Uterus (tissue), 4 donors: ENCODE data around the gene ZBTB42. TPM values are rescaled to one million over a fixed set of nuclear protein-coding genes. Genes with fewer than 3 reads are reported as not detected.

Source experiments
- DNase-seq, 2 donors: peaks; one replicate each; pipeline ENCODE4 v3.0.0-alpha.2; 2019 to 2020
- H3K27ac ChIP-seq, 2 donors: fragments of 200-600 bp; sonication (generic); 1 replicate in 1 of 2; 2 replicates in 1 of 2; pipeline ENCODE4 v1.5.1; 2016 to 2018
- H3K27me3 ChIP-seq, 2 donors: fragments of 200-600 bp; sonication (generic); one replicate each; pipeline ENCODE4 v1.5.1; 2018 to 2019; ENCODE audit warnings: control low read depth in 1 of 2
- H3K36me3 ChIP-seq, 2 donors: fragments of 200-600 bp; sonication (generic); one replicate each; pipeline ENCODE4 v1.5.1; 2019; ENCODE audit warnings: control low read depth in 1 of 2
- H3K4me1 ChIP-seq, 2 donors: fragments of 200-600 bp; sonication (generic); one replicate each; pipeline ENCODE4 v1.5.1; 2018 to 2019; ENCODE audit warnings: control low read depth in 1 of 2
- H3K4me3 ChIP-seq, 2 donors: fragments of 200-600 bp; sonication (generic); 1 replicate in 1 of 2; 2 replicates in 1 of 2; pipeline ENCODE4 v1.5.1; 2018 to 2019; ENCODE audit warnings: mild to moderate bottlenecking in 1 of 2
- H3K9me3 ChIP-seq, 2 donors: fragments of 200-600 bp; sonication (generic); one replicate each; pipeline ENCODE4 v1.5.1; 2019; ENCODE audit warnings: control low read depth in 1 of 2
- POLR2A ChIP-seq, 2 donors: fragments of 450-650 bp; IDR thresholded peaks; one replicate each; pipeline ENCODE4 v1.6.1; 2016; ENCODE audit warnings: antibody characterized with exemption in 2 of 2, mild to moderate bottlenecking in 1 of 2, moderate library complexity in 1 of 2
- intact Hi-C: fragments of 100-400 bp; cut with DNase I; formaldehyde crosslinking; loops from one replicate; pipeline ENCODE4 v1.15.1; 2023; ENCODE audit warnings: low total_unique reads
- total RNA-seq, 4 donors: library from RNA; depleted of rRNA in 3 of 4; stranded (reverse); fragments of >200 nt in 3 of 4; gene quantifications; one replicate each; pipeline versions ENCODE4 v1.1.0 to v1.2.4, GENCODE V29; 2014 to 2023
- TF ChIP-seq, protein P1 (sequence below), 4 experiments: fragments of 200-600 bp in 2 of 4; fragments of 450-650 bp in 2 of 4; sonication (generic) in 2 of 4; IDR thresholded peaks; one replicate each; pipeline ENCODE4 v1.5.1; 2016 to 2019; ENCODE audit warnings: antibody characterized with exemption in 4 of 4, mild to moderate bottlenecking in 2 of 4, moderate library complexity in 1 of 4
- donor health status: DM: yes; HTN: yes; CAD: no.

Gene ZBTB42
- total RNA-seq, 4 donors from 2014 or later, result under 0.01 to 8.4 (median 3.9) TPM

GRCh38 chr14:104786091-104786586 lies 14.8 kb upstream of the ZBTB42 start:
- Histone ChIP-seq H3K36me3 (no peaks in the 10 kb centered on the region), H3K9me3 (no peaks in the 10 kb centered on the region), H3K4me3 (no peak overlapping the region), H3K27ac (no peak overlapping the region), H3K4me1 (no peaks in the 10 kb centered on the region), H3K27me3 (no peaks in the 10 kb centered on the region)
- TF ChIP-seq POLR2A (IDR thresholded peaks at IDR 0.05), result no peak
- TF ChIP-seq, protein P1, sequence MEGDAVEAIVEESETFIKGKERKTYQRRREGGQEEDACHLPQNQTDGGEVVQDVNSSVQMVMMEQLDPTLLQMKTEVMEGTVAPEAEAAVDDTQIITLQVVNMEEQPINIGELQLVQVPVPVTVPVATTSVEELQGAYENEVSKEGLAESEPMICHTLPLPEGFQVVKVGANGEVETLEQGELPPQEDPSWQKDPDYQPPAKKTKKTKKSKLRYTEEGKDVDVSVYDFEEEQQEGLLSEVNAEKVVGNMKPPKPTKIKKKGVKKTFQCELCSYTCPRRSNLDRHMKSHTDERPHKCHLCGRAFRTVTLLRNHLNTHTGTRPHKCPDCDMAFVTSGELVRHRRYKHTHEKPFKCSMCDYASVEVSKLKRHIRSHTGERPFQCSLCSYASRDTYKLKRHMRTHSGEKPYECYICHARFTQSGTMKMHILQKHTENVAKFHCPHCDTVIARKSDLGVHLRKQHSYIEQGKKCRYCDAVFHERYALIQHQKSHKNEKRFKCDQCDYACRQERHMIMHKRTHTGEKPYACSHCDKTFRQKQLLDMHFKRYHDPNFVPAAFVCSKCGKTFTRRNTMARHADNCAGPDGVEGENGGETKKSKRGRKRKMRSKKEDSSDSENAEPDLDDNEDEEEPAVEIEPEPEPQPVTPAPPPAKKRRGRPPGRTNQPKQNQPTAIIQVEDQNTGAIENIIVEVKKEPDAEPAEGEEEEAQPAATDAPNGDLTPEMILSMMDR (IDR thresholded peaks at IDR 0.05), result no peak
- intact Hi-C loops, result loop anchor here (5.0 kb wide), 1 partner anchor 36 kb away; no protein-coding TSS in a partner anchor
- DNase-seq, result no peak

- intact Hi-C loops, result loop anchor here (5.0 kb wide), 1 partner anchor 35 kb away; no protein-coding TSS in a partner anchor
- Histone ChIP-seq H3K36me3 (no peaks in the 10 kb centered on the region), H3K27ac (no peak overlapping the region), H3K4me3 (no peak overlapping the region), H3K27me3 (no peaks in the 10 kb centered on the region), H3K9me3 (no peaks in the 10 kb centered on the region), H3K4me1 (no peaks in the 10 kb centered on the region)
- DNase-seq, result no peak
- TF ChIP-seq, protein P1 (IDR thresholded peaks at IDR 0.05), result no peak
- no peak for TF ChIP-seq POLR2A (IDR thresholded peaks at IDR 0.05)
Measured at GRCh38 chr14:104786726-104787675, 13.9 kb upstream of the ZBTB42 start.

DNA sequence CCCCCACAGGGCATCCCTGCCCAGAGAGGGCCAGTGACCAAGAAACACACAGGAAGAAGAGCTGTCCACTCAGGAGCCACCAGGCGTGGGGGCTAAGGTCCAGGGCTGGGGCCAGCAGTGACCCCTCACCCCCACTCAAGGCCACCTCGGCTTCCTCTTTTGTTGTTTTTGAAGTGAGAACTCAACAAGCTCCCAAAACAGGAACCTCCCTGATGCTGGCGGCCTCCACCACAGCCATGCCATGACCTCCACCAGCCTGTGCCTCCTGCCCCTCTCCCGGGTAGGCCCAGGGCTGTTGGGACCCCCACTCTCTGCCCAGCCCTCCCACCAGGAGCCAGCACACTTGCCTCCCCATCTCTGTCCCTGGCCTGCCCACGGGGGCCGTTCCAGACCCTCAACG lies 13.2 kb upstream of the ZBTB42 start:
- no peaks in the 10 kb centered on the region for H3K9me3 ChIP-seq
- H3K27ac ChIP-seq, result no peak overlapping the region
- H3K27me3 ChIP-seq, result no peaks in the 10 kb centered on the region
- intact Hi-C loops, result loop anchor here (2.0 to 5.0 kb wide), 2 partner anchors 27 to 35 kb away; no protein-coding TSS in a partner anchor
- H3K4me3 ChIP-seq, result no peak overlapping the region
- TF ChIP-seq, protein P1 (IDR thresholded peaks at IDR 0.05), result no peak
- TF ChIP-seq POLR2A (IDR thresholded peaks at IDR 0.05), result no peak
- no peak for DNase-seq
- no peaks in the 10 kb centered on the region for H3K36me3 ChIP-seq
- H3K4me1 ChIP-seq, result no peaks in the 10 kb centered on the region

DNA sequence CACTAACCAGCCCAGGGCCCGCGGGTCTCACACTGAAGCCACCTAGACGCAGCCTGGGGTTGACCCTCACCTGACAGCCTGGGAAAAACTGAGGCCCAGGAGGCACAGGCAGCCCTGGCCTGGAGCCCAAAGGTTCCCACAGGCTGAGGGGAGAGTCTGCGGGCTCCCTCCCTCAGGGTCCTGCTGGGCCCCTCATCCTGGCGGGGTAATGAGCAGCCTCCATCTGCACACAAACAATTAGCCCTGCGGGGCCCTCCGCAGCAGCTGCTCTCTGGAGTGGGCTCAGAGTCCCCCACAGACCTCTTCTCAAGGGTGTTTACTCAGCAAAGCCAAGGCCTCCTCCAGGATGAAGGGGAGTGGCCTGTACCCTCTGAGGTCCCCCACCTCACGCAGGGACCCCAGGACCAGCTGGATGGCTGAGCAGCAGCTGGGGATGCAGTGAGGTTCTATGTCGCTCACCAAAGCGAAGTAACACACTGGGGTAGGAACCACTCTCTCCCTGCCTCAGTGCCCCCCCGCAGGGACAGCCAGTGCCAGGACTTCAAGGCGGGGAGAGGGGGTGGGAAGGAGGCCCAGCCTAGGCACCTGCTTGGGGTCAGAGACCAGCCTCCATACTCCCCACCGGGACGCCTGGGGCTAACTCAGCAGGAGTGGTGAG lies 12.6 kb upstream of the ZBTB42 start:
- H3K36me3 ChIP-seq, result no peaks in the 10 kb centered on the region
- H3K9me3 ChIP-seq, result no peaks in the 10 kb centered on the region
- no peak for DNase-seq
- intact Hi-C loops, result loop anchor here (2.0 to 5.0 kb wide), 2 partner anchors 27 to 34 kb away; no protein-coding TSS in a partner anchor
- peaks cover 0 to 5% of the 10 kb centered on the region in 2 donors for H3K4me1 ChIP-seq
- no peak overlapping the region for H3K4me3 ChIP-seq
- no peaks in the 10 kb centered on the region for H3K27me3 ChIP-seq
- TF ChIP-seq, protein P1 (IDR thresholded peaks at IDR 0.05), result no peak
- TF ChIP-seq POLR2A (IDR thresholded peaks at IDR 0.05), result no peak
- no peak overlapping the region for H3K27ac ChIP-seq
